Globus pallidus (tissue), 1 donor: ENCODE data around the gene VIPR2.

Experiments used
- DNase-seq: peaks from one replicate; pipeline ENCODE4 v3.0.0-alpha.2; 2015; ENCODE audit warnings: low spot score

Gene VIPR2

GRCh38 chr7:159064816-159065510 lies 79.7 kb downstream of the VIPR2 start:
- no peak for DNase-seq

GRCh38 chr7:159064121-159064815 lies 80.4 kb downstream of the VIPR2 start:
- no peak for DNase-seq

GRCh38 chr7:159063046-159063840 lies 81.4 kb downstream of the VIPR2 start:
- no peak for DNase-seq

- no peak for DNase-seq
Observed at GRCh38 chr7:159062569-159062968, 82.1 kb downstream of the VIPR2 start.

- DNase-seq: no peak
Observed at GRCh38 chr7:159061674-159062212, 82.9 kb downstream of the VIPR2 start.

- no peak for DNase-seq
Observed at GRCh38 chr7:159061209-159061608, 83.5 kb downstream of the VIPR2 start.

GRCh38 chr7:159060440-159060839 lies 84.2 kb downstream of the VIPR2 start:
- no peak for DNase-seq

- no peak for DNase-seq
Observed at GRCh38 chr7:159059629-159060028, 85.0 kb downstream of the VIPR2 start.

GRCh38 chr7:159057647-159058046 lies 87.0 kb downstream of the VIPR2 start:
- DNase-seq: no peak

- DNase-seq: no peak
Observed at GRCh38 chr7:159056737-159057136, 87.9 kb downstream of the VIPR2 start.

GRCh38 chr7:159051916-159052315 lies 92.8 kb downstream of the VIPR2 start:
- no peak for DNase-seq

GRCh38 chr7:159050704-159051103 lies 94.0 kb downstream of the VIPR2 start:
- no peak for DNase-seq

GRCh38 chr7:159049266-159050025 lies 95.2 kb downstream of the VIPR2 start:
- DNase-seq: no peak

- DNase-seq: no peak
Observed at GRCh38 chr7:159048656-159049055, 96.0 kb downstream of the VIPR2 start.

- no peak for DNase-seq
Observed at GRCh38 chr7:159047536-159047935, 97.1 kb downstream of the VIPR2 start.

GRCh38 chr7:159046300-159046699 lies 98.4 kb downstream of the VIPR2 start:
- DNase-seq: no peak

- DNase-seq: no peak
Observed at GRCh38 chr7:159045839-159046238, 98.8 kb downstream of the VIPR2 start.

- no peak for DNase-seq
Observed at GRCh38 chr7:159042581-159043101, 102.0 kb downstream of the VIPR2 start.

- DNase-seq: no peak
Observed at GRCh38 chr7:159042103-159042502, 102.6 kb downstream of the VIPR2 start.

- DNase-seq: no peak
Observed at GRCh38 chr7:159040912-159041711, 103.6 kb downstream of the VIPR2 start.

GRCh38 chr7:159040146-159040545 lies 104.5 kb downstream of the VIPR2 start:
- DNase-seq: no peak
